ENCODE data around the gene ERGIC3.

DNA sequence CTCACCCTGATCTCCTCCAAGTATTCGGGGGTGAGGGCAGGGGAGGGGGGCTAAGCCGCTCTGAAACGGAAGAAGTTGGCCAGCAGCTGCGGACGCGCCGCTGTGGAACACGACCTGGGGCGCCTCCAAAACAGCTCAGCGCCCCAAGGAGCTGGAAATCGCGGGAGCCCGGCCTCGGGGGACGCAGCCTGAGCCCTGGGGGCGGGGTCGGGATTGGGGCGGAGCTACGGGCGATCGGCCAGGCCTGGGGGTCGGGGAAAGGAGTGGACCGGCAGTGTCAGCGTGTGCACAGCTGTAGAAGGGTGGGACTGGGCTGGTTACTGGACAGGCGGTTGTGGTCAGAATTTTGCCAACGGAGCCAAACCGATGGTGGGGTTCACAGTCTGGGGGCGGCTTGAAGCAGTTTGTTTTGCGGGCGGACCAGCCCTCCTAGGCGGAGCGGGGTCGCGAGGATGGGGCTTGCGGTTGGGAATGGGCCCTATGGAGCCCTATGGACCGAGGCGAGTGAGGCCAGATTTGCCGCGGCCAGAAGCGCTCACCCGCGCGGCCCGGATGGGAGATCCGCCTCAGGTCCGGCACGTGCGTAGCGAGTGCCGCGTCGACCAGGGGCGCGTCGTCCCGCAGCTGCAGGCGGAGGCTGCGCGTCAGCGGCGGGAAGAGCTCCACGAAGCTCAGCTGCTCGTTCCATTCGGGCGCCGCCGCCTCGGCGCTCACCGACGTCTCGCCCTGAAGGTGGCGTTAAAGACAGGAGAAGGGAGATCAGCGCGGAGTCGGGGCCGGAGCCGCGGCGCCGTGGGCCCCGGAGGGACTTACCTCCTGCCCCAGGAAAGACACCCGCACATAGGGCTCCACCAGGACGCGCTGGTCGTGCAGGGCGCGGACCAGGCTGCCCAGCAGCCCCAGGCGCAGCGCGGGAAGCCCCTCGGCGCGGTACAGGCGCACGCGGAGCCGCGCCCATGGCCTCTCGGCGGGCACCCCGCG is 59.4 kb downstream of the ERGIC3 start:
- TF ChIP-seq, protein P1, sequence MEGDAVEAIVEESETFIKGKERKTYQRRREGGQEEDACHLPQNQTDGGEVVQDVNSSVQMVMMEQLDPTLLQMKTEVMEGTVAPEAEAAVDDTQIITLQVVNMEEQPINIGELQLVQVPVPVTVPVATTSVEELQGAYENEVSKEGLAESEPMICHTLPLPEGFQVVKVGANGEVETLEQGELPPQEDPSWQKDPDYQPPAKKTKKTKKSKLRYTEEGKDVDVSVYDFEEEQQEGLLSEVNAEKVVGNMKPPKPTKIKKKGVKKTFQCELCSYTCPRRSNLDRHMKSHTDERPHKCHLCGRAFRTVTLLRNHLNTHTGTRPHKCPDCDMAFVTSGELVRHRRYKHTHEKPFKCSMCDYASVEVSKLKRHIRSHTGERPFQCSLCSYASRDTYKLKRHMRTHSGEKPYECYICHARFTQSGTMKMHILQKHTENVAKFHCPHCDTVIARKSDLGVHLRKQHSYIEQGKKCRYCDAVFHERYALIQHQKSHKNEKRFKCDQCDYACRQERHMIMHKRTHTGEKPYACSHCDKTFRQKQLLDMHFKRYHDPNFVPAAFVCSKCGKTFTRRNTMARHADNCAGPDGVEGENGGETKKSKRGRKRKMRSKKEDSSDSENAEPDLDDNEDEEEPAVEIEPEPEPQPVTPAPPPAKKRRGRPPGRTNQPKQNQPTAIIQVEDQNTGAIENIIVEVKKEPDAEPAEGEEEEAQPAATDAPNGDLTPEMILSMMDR (IDR thresholded peaks at IDR 0.05; ENCODE audit: extremely low read depth in 1 of 2, insufficient read depth in 1 of 2, low read depth in 1 of 2, low read length in 2 of 2) = peak; percentile 26 to 52
- TF ChIP-seq JUN (IDR thresholded peaks at IDR 0.05; ENCODE audit: borderline replicate concordance, insufficient read depth, insufficient read length, low read depth) = no peak
- peak; percentile 59 for TF ChIP-seq EZH2 (IDR thresholded peaks at IDR 0.05; ENCODE audit: borderline replicate concordance, low read depth, low read length, severe bottlenecking)
- TF ChIP-seq, protein P2, sequence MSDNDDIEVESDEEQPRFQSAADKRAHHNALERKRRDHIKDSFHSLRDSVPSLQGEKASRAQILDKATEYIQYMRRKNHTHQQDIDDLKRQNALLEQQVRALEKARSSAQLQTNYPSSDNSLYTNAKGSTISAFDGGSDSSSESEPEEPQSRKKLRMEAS (IDR thresholded peaks at IDR 0.05; ENCODE audit: insufficient read depth, insufficient read length) = peak; percentile 93
- peak; percentile 42 for TF ChIP-seq POLR2AphosphoS5 (IDR thresholded peaks at IDR 0.05; ENCODE audit: insufficient read depth, low read depth, low read length)
- TF ChIP-seq MYC (IDR thresholded peaks at IDR 0.05; ENCODE audit: low read depth, low read length) = no peak
